ENCODE results near the gene PGM5.

The PGM5 gene

GRCh38 chr9:68493958-68494577 is 137.7 kb downstream of the PGM5 start:
- no peak for DNase-seq (ENCODE audit: low read depth in 3 of 3, low spot score in 1 of 3)

DNA sequence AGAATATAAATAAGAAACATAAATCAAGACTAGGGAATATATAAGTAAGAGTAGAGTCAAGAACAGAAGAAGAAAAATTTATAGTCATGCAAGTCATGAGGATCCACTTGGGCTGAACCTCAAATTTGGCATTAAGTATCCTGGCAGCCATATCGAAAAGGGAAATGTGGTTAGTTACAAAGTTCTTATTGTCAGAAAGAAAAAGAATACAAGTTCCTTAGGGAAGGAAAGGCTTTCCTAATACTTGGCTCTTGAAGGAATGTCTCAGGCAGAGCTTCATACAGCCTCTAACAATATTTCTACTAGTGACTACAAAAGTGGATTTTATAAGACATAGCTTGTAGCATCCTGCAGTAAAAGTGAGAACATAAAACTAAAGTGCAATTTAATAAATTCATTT is 138.8 kb downstream of the PGM5 start:
- DNase-seq (ENCODE audit: low read depth in 3 of 3, low spot score in 1 of 3) = no peak

DNA sequence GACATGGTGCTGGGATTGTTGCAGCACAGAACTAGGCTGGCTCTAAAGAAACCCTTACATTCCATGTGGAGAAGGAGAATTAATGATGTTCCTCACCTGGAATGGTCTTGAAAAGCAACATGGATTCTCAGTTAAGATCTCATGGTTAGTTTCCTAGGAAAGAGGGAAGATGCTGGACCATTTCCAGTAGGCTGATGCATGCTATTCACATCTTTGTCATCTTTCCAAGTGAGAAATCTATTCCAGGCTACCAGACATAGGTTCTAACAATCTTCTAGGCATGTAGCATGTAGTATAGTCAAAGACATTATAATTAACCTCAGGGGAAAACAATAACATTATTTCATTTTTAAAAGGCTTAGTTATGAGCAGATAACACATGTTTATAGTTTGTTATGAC is 139.9 kb downstream of the PGM5 start:
- DNase-seq (ENCODE audit: low read depth in 3 of 3, low spot score in 1 of 3) = no peak

DNA sequence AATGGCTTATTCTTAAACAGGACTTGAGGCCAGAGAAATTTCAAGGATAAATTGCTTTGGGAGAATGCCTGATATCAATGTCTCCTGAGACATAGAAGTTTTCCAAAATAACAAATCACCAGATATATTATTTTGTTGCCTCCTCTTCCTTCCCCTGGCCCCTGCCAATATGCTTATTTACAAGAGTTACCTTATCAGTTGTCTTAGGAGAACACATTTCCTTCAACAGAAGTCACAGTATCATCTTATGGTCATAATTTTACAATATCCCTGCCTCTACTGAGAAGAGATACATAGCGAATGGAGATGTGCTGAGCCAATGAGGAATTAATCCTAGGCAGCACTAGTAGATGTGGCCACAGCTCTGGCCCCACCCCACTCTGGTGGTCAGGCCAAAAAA is 141.2 kb downstream of the PGM5 start:
- no peak for DNase-seq (ENCODE audit: low read depth in 3 of 3, low spot score in 1 of 3)

GRCh38 chr9:68498816-68499215 is 142.4 kb downstream of the PGM5 start:
- DNase-seq (ENCODE audit: low read depth in 3 of 3, low spot score in 1 of 3) = no peak

DNA sequence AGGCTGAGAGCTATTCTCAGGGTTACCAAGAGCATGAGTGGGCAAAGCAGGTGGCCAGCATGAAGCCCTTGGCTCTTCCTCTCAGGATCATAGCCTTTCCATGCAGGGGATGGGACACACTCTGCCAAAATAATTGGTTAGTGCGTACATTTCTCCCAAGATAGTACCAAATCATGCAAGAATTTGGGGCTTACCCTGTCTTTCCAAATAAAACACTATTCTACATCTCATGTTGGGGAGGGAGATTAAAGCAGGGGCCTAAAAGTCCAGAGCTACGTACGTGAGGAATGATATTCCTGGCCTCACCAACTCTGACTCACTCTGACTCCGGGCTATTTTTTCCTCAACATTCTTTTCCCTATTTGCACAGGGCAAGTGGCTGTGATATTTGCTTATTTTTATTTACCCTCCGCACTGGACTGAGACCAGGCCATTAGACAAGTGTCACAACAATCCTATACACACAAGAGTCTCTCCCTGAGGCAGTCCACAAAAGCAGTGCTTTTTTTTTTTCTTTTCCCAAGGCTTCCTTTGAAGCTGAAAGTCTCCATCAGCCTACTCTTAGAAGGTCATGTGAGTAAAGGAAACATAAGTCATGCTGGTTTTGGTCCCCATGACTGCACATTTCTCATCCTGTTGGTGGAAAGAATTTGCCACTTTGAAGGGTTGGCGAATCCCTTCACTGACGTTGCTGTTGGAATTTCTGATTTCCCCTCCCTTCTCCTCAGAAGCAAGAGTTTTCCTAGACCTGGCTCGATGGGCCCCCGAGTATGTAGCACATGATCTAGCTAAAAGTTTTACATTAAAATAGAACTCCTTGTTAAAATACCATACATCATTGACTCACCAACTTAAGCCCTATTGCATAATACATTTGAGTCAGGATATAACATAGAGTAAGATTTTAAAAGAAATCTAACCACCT is 144.3 kb downstream of the PGM5 start:
- no peak for DNase-seq (ENCODE audit: low read depth in 3 of 3, low spot score in 1 of 3)

GRCh38 chr9:68502279-68502678 is 145.9 kb downstream of the PGM5 start:
- DNase-seq (ENCODE audit: low read depth in 3 of 3, low spot score in 1 of 3) = no peak

- no peak for DNase-seq (ENCODE audit: low read depth in 3 of 3, low spot score in 1 of 3)
These were observed 149.4 kb downstream of the PGM5 start for GRCh38 chr9:68505681-68506409.

DNA sequence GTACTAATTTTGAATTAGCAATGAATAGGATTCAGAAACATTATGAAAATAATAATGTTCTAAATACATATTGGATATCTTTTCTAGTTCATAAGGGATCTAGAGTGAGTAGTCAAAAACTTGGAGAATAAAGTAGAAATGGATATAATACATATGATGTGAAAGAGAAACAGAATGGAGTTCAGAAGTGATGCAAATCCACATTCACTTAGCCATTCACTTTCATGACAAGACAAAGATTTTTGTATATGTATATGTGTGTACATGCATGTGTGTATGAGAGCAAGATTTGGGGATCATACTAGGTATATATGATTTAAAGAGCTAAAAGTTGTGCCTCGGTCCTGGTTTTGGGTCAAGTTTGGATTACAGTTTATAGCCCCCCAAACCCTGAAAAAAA is 150.1 kb downstream of the PGM5 start:
- DNase-seq (ENCODE audit: low read depth in 3 of 3, low spot score in 1 of 3) = no peak

GRCh38 chr9:68507130-68507805 is 150.9 kb downstream of the PGM5 start:
- DNase-seq (ENCODE audit: low read depth in 3 of 3, low spot score in 1 of 3) = no peak

- DNase-seq (ENCODE audit: low read depth in 3 of 3, low spot score in 1 of 3) = no peak
These were observed 151.4 kb downstream of the PGM5 start for GRCh38 chr9:68507806-68508145.

GRCh38 chr9:68508547-68508946 is 152.1 kb downstream of the PGM5 start:
- DNase-seq (ENCODE audit: low read depth in 3 of 3, low spot score in 1 of 3) = no peak

DNA sequence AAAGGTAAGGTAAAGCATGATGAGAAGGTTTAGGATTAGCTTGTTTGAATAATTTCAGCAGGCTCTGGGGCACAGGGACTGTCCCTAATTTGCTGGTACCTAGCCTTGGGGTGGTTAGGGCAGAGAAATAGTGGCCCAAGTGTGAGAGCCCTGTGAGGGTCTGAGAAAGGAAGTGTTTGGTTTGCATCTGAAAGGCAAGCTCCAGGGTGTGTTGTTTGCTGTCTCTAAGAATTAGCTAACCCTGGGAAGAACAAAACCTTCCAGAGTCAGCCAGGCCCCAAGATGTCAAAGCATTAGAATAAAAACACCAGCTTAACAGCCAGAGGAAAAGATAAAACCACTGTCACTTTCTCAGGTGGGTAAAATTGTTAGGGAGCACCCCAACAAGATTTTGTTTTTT is 153.3 kb downstream of the PGM5 start:
- DNase-seq (ENCODE audit: low read depth in 3 of 3, low spot score in 1 of 3) = no peak

DNA sequence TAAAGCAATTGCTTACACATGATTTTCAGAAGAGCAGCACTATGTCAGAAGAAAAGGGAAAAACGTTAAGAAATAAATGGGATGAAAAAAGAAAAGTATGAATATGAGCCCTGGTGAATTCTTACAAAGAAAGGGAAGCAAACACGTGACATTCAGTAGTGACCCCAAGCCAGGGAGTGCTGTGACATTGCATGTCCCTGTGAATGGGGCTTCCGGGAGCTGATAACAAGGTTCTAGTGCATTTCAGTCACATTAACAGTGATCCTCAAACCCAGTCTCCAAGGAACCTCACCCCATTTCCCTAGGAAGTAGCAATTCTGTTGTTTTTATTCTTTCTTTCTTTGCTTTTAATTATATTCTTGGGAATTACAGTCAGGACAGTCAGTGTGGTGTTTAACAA is 157.0 kb downstream of the PGM5 start:
- DNase-seq (ENCODE audit: low read depth in 3 of 3, low spot score in 1 of 3) = no peak

- no peak for DNase-seq (ENCODE audit: low read depth in 3 of 3, low spot score in 1 of 3)
These were observed 157.6 kb downstream of the PGM5 start for GRCh38 chr9:68513981-68514380.

DNA sequence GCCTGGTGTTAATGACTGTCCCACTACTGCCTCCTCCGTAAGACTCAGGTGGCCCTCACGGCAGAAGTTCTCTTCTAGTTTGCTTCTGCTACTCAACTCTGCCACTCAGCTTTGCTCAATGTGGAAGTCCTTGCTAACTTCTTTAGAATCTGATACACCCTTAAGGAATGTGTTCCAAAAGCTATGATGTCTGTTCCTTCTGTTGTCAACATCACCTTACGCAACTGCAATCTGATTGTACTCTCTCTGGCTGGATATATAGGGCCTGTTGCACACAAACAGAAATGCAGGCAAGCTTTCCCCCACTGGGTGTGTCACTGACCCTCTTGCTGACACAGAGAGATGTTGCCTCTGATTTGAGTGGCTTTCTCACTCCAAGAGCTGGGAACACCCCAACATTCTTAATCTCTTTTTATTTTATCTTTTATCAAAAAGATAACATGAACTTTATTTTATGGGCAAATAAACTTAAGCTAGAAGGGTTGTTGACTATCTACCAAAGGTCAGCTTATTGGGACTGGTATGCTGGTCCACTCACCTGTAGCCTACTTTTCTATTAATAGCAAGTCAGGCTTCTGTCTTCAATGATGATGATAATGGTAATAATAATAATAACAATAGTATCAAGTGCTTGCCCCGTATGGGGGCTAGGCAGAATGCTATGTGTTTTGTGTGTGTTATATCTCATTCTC is 159.1 kb downstream of the PGM5 start:
- no peak for DNase-seq (ENCODE audit: low read depth in 3 of 3, low spot score in 1 of 3)

GRCh38 chr9:68522131-68522530 is 165.7 kb downstream of the PGM5 start:
- DNase-seq (ENCODE audit: low read depth in 3 of 3, low spot score in 1 of 3) = no peak

DNA sequence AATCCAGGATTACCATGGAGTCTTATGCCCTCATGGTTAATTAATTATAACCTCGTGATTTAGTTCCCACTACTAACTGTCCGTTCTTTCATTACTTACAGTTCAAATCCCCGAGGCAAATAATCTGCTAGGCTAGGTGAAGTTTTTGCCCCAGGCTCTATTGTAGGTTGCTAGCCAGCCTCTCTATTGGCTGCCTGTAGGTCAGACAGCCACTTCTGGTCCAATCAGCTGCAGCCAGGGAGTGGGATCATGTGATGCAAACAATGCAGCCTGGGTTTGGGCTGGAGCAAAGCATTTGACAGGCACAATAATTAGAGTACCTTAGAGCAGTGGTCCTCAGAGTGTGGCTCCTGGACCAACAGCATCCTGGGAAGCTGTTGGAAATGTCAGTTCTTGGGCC is 166.5 kb downstream of the PGM5 start:
- no peak for DNase-seq (ENCODE audit: low read depth in 3 of 3, low spot score in 1 of 3)

DNA sequence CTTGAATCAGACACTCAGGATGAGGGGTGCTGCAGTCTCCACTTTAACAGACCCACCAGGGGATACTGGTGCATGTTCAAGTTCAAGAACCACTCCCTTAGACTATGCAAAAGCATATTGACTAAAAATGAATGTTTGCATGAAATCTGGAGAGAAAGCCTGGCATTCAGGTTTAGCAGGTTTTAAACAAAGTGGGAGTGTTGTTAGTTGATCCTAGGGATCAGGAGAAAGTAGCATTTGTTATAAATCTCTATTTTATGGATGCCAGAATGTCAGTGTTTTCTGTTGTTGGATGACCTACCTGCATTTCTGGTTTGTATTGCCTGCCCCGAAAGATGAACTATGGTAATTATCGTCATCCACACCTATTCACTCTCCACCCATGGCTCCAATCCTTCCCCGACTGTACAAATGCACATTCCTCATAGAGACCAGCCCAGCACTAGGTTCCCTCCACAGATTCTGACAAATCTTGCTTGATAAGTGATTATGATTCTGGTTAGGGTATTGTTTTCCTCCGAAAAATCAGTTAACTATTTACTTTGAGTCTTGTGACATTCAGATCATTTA is 167.0 kb downstream of the PGM5 start:
- no peak for DNase-seq (ENCODE audit: low read depth in 3 of 3, low spot score in 1 of 3)

GRCh38 chr9:68530618-68531017 is 174.2 kb downstream of the PGM5 start:
- no peak for DNase-seq (ENCODE audit: low read depth in 3 of 3, low spot score in 1 of 3)

- no peak for DNase-seq (ENCODE audit: low read depth in 3 of 3, low spot score in 1 of 3)
These were observed 175.7 kb downstream of the PGM5 start for GRCh38 chr9:68532131-68532530.

All from stimulated activated CD4-positive, alpha-beta T cell treated with anti-CD3 and anti-CD28 coated beads, TNF-alpha, amount 100 ng/mL, for 1 hour (primary cell).